Activated naive CD8-positive, alpha-beta T cell (primary cell): ENCODE data around the gene SLC18A2.
"Not testable (repeated sequence)": the region's sequence is repeated elsewhere in the genome, so short reads cannot be mapped to it uniquely, and the experiment has no call there.

Source experiments
- H3K27ac Mint-ChIP-seq: one replicate; pipeline ENCODE4 v1.8.0; 2021; ENCODE audit warnings: mixed read lengths
- H3K27me3 Mint-ChIP-seq: one replicate; pipeline ENCODE4 v1.8.0; 2021; ENCODE audit warnings: mixed read lengths
- H3K36me3 Mint-ChIP-seq: one replicate; pipeline ENCODE4 v1.8.0; 2021; ENCODE audit warnings: mixed read lengths
- H3K4me1 Mint-ChIP-seq: one replicate; pipeline ENCODE4 v1.8.0; 2021; ENCODE audit warnings: low read depth, mixed read lengths
- H3K4me3 Mint-ChIP-seq: one replicate; pipeline ENCODE4 v1.8.0; 2021; ENCODE audit warnings: mild to moderate bottlenecking, mixed read lengths
- H3K9me3 Mint-ChIP-seq: one replicate; pipeline ENCODE4 v1.8.0; 2021; ENCODE audit warnings: low read depth, mixed read lengths

SLC18A2 gene

DNA sequence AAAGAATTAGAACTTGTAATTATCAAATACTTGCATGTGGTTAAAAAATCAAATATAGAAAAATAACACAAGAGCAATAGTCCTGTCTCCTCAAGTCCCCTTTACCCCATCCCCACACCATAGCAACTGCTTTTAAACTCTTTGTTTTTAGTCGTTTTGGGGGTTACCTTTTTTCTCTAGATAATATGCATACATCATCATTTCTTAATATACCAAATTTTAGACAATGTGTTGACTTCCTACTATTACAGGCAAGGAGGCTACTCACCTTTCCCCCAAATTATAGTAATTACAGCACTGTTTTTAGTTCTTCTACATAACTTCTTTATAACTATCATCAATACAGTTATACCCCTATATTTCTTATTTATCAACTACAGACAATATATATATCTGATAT, 57.3 kb downstream of the SLC18A2 start:
- Mint-ChIP-seq H3K27ac (no peak overlapping the region), H3K4me1 (peaks cover 6% of the 10 kb centered on the region), H3K27me3 (no peaks in the 10 kb centered on the region), H3K36me3 (peaks cover 24% of the 10 kb centered on the region), H3K9me3 (peaks cover 5% of the 10 kb centered on the region), H3K4me3 (no peak overlapping the region)

DNA sequence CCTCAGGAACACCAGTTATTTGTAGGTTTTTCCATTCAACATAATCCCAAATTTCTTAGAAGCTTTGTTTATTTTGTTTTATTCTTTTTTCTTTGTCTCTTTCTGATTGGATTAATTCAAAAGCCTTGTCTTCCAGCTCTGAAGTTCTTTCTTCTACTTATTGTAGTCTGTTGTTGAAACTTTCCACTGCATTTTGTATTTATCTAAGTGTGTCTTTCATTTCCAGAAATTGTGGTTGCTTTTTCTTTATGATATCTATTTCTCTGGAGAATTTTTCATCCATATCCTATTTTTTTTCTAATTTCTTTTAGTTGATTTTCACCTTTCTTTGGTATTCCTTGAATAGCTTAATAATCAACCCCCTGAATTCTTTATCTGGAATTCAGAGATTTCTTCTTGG, 58.5 kb downstream of the SLC18A2 start:
- Mint-ChIP-seq H3K4me1 (peaks cover 3% of the 10 kb centered on the region), H3K27ac (no peak overlapping the region), H3K4me3 (no peak overlapping the region), H3K27me3 (no peaks in the 10 kb centered on the region), H3K9me3 (peaks cover 5% of the 10 kb centered on the region), H3K36me3 (peaks cover 32% of the 10 kb centered on the region)

DNA sequence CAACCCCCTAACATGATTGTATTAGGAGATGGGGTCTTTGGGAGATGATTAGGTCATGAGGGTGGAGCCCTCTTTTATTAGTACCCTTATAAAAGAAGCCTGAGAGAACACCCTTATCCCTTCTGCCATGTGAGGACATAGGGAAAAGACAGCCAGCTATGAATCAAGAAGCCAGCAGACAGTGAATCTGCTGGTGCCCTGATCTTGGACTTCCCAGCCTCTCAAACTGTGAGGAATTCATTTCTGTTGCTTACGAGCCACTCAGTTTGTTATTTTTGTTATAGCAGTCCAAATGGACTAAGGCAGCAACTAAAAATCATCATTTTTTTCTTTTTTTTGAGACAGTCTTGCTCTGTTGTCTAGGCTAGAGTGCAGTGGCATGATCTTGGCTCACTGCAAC, 59.8 kb downstream of the SLC18A2 start:
- peaks cover 2% of the 10 kb centered on the region for H3K4me1 Mint-ChIP-seq
- no peak overlapping the region for H3K27ac Mint-ChIP-seq
- no peaks in the 10 kb centered on the region for H3K27me3 Mint-ChIP-seq
- peaks cover 30% of the 10 kb centered on the region for H3K36me3 Mint-ChIP-seq
- peaks cover 5% of the 10 kb centered on the region for H3K9me3 Mint-ChIP-seq
- no peak overlapping the region for H3K4me3 Mint-ChIP-seq

DNA sequence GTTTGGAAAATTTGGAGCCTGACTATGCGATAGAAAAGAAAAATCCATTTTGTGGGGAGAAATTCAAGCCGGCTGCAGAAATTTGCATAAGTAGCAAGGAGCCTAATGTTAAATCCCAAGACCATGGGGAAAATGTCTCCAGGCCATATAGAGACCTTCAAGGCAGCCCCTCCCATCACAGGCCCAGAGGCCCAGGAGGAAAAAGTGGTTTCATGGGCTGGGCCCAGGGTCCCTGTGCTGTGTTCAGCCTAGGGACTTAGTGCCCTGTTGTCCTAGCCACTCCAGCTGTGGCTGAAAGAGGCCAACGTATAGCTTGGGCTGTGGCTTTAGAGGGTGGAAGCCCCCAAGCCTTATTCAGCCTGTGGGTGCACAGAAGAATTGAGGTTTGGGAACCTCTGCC, 62.5 kb downstream of the SLC18A2 start:
- H3K27ac Mint-ChIP-seq, H3K4me1 Mint-ChIP-seq, H3K9me3 Mint-ChIP-seq, H3K4me3 Mint-ChIP-seq, H3K27me3 Mint-ChIP-seq: not testable (repeated sequence)
- peaks cover 43% of the 10 kb centered on the region for H3K36me3 Mint-ChIP-seq

DNA sequence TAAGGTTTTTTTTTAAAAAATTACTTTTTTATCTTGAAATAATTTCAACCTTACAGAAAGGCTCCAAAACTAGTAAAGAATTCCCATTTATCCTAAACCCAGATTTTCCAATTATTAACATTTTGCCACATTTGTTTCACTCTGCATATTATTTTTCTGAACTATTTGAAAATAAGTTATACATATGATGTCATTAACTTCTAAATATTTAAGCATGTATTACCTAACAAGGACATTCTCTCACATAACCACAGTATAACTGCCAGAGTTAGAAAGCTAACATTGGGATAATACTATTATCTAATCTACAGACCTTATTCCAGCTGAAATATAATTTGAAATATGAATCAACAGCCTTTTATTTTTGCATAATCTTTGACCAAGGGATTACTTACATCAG, 65.8 kb downstream of the SLC18A2 start:
- no peaks in the 10 kb centered on the region for H3K9me3 Mint-ChIP-seq
- no peak overlapping the region for H3K4me3 Mint-ChIP-seq
- H3K4me1 Mint-ChIP-seq, result peaks cover 20% of the 10 kb centered on the region
- no peak overlapping the region for H3K27ac Mint-ChIP-seq
- H3K36me3 Mint-ChIP-seq, result peaks cover 39% of the 10 kb centered on the region
- H3K27me3 Mint-ChIP-seq, result no peaks in the 10 kb centered on the region

DNA sequence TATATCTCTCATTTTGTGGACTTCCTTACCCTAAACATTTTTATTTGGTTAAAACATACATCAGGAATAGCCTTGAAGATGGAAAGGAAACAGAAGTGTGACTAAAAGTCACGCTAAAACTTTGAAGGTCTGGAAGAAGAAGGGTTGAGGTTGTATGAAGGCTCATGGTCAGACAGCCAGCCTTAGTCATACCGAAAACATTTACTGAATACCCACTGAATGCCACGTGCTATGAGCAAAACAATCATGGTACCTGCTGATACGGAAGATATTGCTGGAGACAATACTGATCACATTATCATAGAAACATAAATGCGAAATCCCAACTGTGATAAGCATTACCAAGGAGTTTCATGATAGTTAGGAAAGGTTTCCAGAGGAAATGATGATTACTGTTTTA, 70.3 kb downstream of the SLC18A2 start:
- Mint-ChIP-seq H3K27me3 (no peaks in the 10 kb centered on the region), H3K4me1 (peaks cover 24% of the 10 kb centered on the region), H3K27ac (no peak overlapping the region), H3K9me3 (no peaks in the 10 kb centered on the region), H3K36me3 (peaks cover 39% of the 10 kb centered on the region), H3K4me3 (no peak overlapping the region)

DNA sequence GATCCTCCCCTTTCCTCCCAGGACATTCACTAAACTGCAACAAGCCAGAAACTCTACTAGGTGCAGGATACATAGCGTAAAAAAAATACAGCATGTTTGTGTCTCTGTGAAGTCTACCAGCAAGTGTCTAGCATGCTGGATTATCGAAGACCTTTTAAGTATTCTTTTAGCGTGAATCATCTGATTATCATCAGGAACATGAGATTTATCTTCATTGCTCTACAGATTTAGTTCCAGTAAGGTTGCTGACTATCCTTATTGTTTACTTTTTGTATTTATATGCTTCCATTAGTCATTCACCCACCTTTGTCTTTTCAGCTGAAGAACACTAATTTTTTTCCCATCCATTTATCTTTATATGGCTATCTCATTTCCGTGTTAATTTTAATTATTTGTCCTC, 71.5 kb downstream of the SLC18A2 start:
- Mint-ChIP-seq H3K27ac (no peak overlapping the region), H3K4me3 (no peak overlapping the region), H3K27me3 (no peaks in the 10 kb centered on the region), H3K4me1 (peaks cover 24% of the 10 kb centered on the region), H3K9me3 (no peaks in the 10 kb centered on the region), H3K36me3 (peaks cover 33% of the 10 kb centered on the region)

DNA sequence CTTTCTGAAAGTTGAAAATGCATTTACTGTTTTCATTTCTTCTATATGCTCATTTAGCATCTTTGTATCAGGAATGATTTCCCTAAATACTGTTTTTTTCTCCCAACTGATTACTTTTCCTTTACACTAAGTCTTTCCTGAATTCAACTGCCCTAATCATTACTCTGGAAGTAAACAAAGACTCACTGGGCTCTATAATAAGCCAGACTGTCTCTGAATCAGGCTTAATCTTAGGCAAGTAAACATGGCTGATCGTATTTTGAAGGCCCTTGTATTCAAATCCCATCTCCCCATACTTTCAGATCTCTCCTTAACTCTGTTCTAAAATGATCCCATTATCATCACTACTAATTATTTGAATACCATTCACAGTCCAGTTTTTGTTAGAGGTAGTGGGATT, 72.7 kb downstream of the SLC18A2 start:
- Mint-ChIP-seq H3K9me3 (no peaks in the 10 kb centered on the region), H3K27ac (no peak overlapping the region), H3K4me1 (peaks cover 22% of the 10 kb centered on the region), H3K36me3 (peaks cover 29% of the 10 kb centered on the region), H3K27me3 (no peaks in the 10 kb centered on the region), H3K4me3 (no peak overlapping the region)

DNA sequence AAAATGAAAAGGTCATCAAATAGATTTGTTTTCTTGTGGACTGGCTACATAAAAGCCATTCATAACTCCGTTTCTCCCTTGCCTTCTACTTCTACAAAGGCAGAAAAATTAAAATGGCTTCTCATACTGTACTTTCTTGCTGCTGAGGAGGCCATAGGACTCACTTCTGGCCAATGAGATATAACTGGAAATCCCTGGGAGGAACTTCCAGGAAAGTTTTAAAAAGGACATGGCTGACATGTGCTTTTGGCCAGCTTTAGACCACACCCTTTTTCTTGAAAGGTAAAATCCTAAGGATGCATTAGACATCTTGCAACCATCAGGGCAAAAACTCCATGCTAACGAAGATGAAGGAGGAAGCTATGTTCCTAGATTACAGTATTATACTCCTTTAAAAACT, 75.8 kb downstream of the SLC18A2 start:
- H3K4me3 Mint-ChIP-seq, result no peak overlapping the region
- peaks cover 4% of the 10 kb centered on the region for H3K4me1 Mint-ChIP-seq
- H3K27me3 Mint-ChIP-seq, result no peaks in the 10 kb centered on the region
- no peaks in the 10 kb centered on the region for H3K9me3 Mint-ChIP-seq
- H3K27ac Mint-ChIP-seq, result no peak overlapping the region
- peaks cover 24% of the 10 kb centered on the region for H3K36me3 Mint-ChIP-seq

DNA sequence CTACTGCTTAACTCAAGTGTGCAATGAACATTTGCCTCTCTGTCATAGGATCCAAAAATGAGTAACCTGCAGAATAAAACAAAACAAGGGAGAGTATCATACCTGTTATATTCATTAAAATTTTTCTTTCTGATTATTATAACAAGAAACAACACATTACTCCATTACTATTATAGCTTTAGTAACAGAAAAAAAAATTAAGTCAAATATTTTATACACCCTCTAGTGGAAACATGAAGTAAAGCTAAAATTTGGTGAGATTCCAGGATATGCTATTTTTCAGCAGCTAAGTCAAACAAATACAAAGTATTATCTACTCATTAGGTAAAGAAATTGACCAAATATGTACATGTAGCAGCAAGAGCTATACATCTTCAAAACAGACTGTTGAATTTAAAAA, 78.0 kb downstream of the SLC18A2 start:
- H3K36me3 Mint-ChIP-seq, result peaks cover 6% of the 10 kb centered on the region
- H3K4me3 Mint-ChIP-seq, result no peak overlapping the region
- H3K27me3 Mint-ChIP-seq, result no peaks in the 10 kb centered on the region
- no peaks in the 10 kb centered on the region for H3K9me3 Mint-ChIP-seq
- H3K4me1 Mint-ChIP-seq, result peaks cover 2% of the 10 kb centered on the region
- no peak overlapping the region for H3K27ac Mint-ChIP-seq

DNA sequence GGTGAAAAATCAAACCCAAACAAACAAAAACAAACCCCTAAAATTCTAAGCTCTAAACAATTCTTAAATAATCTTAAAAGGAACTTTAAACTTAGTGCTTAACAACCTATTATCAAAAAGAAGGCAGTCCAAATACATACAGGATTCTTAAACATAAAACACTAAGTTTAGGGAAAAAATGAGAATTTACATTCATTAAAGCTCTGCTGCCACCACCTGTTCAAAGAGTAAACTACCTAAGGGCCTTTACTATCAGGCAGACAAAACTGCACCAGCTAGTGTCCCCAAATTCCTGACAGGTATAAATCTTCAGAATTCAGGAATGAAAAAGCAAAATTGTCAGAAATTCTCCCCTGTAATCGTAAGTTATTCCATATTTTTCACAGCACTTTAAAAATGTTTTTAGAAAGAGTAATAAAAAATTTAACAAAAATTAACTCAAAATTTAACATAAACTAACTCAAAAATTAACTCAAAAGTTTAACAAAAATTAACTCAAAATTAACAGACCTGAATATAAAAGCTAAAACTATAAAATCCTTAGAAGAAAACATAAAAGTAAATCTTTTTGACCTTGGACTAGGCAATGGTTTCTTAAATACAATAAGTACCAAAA, 79.2 kb downstream of the SLC18A2 start:
- no peak overlapping the region for H3K27ac Mint-ChIP-seq
- H3K9me3 Mint-ChIP-seq, result no peaks in the 10 kb centered on the region
- peaks cover 2% of the 10 kb centered on the region for H3K36me3 Mint-ChIP-seq
- no peak overlapping the region for H3K4me3 Mint-ChIP-seq
- H3K27me3 Mint-ChIP-seq, result no peaks in the 10 kb centered on the region
- H3K4me1 Mint-ChIP-seq, result peaks cover 2% of the 10 kb centered on the region

DNA sequence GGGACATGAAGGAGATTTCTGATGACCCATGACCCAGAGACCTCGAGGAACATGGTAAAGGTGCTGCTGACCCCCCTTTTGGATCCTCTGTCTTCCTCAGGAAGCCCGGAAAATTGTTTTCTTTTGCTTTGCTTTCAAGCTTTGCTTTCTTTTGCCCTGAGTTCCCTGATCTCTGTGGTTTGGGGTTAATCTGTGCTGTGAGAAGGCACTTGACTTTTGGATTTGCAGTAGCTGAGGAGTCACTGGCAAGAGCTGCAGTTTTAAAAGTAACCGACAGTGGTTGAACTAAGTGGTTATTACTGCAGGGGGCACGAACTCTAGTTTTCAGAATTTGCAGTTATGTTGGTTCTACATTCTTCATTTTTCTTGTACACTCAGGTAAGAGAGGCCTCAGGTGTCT, 81.3 kb downstream of the SLC18A2 start:
- Mint-ChIP-seq H3K27me3 (no peaks in the 10 kb centered on the region), H3K36me3 (peaks cover 6% of the 10 kb centered on the region), H3K27ac (no peak overlapping the region), H3K9me3 (no peaks in the 10 kb centered on the region), H3K4me3 (no peak overlapping the region), H3K4me1 (peaks cover 2% of the 10 kb centered on the region)

DNA sequence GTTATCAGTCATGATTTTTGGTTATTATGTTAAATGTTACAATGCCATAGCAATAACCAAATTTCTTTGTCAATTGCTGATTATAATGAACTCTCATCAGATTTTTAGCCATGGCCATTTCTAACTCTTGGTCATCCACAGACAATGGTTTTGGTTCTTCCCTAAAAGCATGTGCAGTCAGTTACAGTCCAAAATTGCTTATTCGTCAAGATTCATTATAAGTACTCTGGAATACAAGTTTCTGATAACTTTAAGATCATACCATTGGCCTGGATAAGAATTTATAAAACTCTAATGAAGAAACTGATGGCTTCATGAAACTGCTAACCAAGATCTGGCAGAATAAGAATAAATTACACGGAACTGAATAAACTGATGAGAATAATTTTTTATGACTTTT, 83.5 kb downstream of the SLC18A2 start:
- H3K9me3 Mint-ChIP-seq, result no peaks in the 10 kb centered on the region
- H3K36me3 Mint-ChIP-seq, result peaks cover 6% of the 10 kb centered on the region
- H3K27ac Mint-ChIP-seq, result no peak overlapping the region
- peaks cover 2% of the 10 kb centered on the region for H3K4me1 Mint-ChIP-seq
- no peak overlapping the region for H3K4me3 Mint-ChIP-seq
- no peaks in the 10 kb centered on the region for H3K27me3 Mint-ChIP-seq

DNA sequence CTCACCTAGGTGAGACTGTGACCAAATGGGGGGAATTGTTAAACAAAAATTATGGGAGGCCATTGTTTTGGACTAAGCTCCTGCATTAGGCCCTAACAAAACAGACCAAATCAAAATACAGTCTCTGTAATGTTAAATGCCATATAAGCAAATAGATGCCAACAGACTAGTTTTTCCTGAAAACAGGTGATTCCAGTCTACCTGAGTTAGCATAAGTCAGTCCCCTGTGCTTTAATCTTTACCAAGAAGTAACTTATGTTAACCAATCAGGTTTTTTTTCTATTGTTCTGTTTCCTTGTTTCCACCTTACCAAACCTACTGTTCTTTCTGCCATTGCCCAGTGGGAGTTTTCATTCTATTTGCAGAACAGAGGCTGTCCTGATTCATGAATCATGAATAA, 86.3 kb downstream of the SLC18A2 start:
- peaks cover 12% of the 10 kb centered on the region for H3K4me1 Mint-ChIP-seq
- H3K9me3 Mint-ChIP-seq, result no peaks in the 10 kb centered on the region
- no peak overlapping the region for H3K4me3 Mint-ChIP-seq
- no peak overlapping the region for H3K27ac Mint-ChIP-seq
- H3K27me3 Mint-ChIP-seq, result no peaks in the 10 kb centered on the region
- peaks cover 15% of the 10 kb centered on the region for H3K36me3 Mint-ChIP-seq
